IMR-90 (cell line): ENCODE results near the gene USP35. TPM values are rescaled to one million over a fixed set of nuclear protein-coding genes. Genes with fewer than 3 reads are reported as not detected.

Experiments
- ATAC-seq: fragments of 200-7000 bp; cut with Tn5 transposase; 2 replicates; pipeline ENCODE4 v1.9.1; 2020; ENCODE audit warnings: low read depth, mild to moderate bottlenecking, moderate library complexity
- BruUV-seq: library from RNA; stranded (reverse); fragments of 400-500 nt; replicated peaks from 2 replicates; lab custom pipeline; 2021; lab: Mats Ljungman, UMichigan
- CTCF ChIA-PET: fragments of 300-600 bp; formaldehyde crosslinking; extraction: SDS; loops from one replicate; lab custom pipeline; 2021; ENCODE audit warnings: antibody characterized with exemption; lab: Yijun Ruan, JAX
- POLR2A ChIA-PET: fragments of 300-600 bp; sonication (Branson Sonifier 250); formaldehyde crosslinking; loops from one replicate; lab custom pipeline; 2022; ENCODE audit warnings: antibody characterized with exemption; ENCODE audit not compliant: unreplicated experiment; lab: Charles Lee
- DNase-seq: peaks from one replicate; pipeline ENCODE4 v3.0.0; 2013
- H2AFZ ChIP-seq: replicated peaks from 2 replicates; pipeline ENCODE3; 2013; ENCODE audit warnings: low read length, mild to moderate bottlenecking; ENCODE audit not compliant: poor library complexity
- H2AK5ac ChIP-seq: 2 replicates; pipeline ENCODE4 v1.6.1; 2013; ENCODE audit warnings: low read depth, low read length, inconsistent platforms
- H2AK9ac ChIP-seq: replicated peaks from 2 replicates; pipeline ENCODE3; 2013; ENCODE audit warnings: mild to moderate bottlenecking, low read depth, low read length, moderate library complexity; ENCODE audit not compliant: poor library complexity
- H2BK120ac ChIP-seq: 2 replicates; pipeline ENCODE4 v1.6.1; 2013; ENCODE audit warnings: low read depth, low read length, inconsistent platforms
- H2BK15ac ChIP-seq: 3 replicates; pipeline ENCODE4 v1.6.1; 2013; ENCODE audit warnings: low read depth, low read length, inconsistent platforms
- H2BK20ac ChIP-seq: 2 replicates; pipeline ENCODE4 v1.6.1; 2013; ENCODE audit warnings: low read depth, mild to moderate bottlenecking, inconsistent platforms, low read length, moderate library complexity
- H2BK5ac ChIP-seq: 2 replicates; pipeline ENCODE4 v1.6.1; 2013; ENCODE audit warnings: mild to moderate bottlenecking, low read depth, low read length, inconsistent platforms; ENCODE audit not compliant: poor library complexity, severe bottlenecking
- H3K14ac ChIP-seq: replicated peaks from 2 replicates; pipeline ENCODE4 v1.6.1; 2013; ENCODE audit warnings: low read depth, low read length, inconsistent platforms
- H3K18ac ChIP-seq: 2 replicates; pipeline ENCODE4 v1.6.1; 2013; ENCODE audit warnings: low read depth, low read length, control low read depth
- H3K23ac ChIP-seq: 2 replicates; pipeline ENCODE4 v1.6.1; 2013; ENCODE audit warnings: low read depth, low read length, inconsistent platforms
- H3K27ac ChIP-seq: 2 replicates; pipeline ENCODE4 v1.5.1; 2013; ENCODE audit warnings: mild to moderate bottlenecking, control low read depth, low read length; ENCODE audit not compliant: insufficient read depth
- H3K27me3 ChIP-seq: 2 replicates; pipeline ENCODE4 v1.6.1; 2013; ENCODE audit warnings: low read length; ENCODE audit not compliant: control insufficient read depth, insufficient read depth
- H3K36me3 ChIP-seq: 2 replicates; pipeline ENCODE4 v1.6.1; 2013; ENCODE audit warnings: low read length, mixed read lengths; ENCODE audit not compliant: control insufficient read depth, insufficient read depth
- H3K4ac ChIP-seq: 2 replicates; pipeline ENCODE4 v1.6.1; 2013; ENCODE audit warnings: low read depth, low read length, inconsistent platforms
- H3K4me1 ChIP-seq: 2 replicates; pipeline ENCODE4 v1.6.1; 2013; ENCODE audit warnings: low read length, mixed read lengths; ENCODE audit not compliant: control insufficient read depth, insufficient read depth
- H3K4me2 ChIP-seq: 2 replicates; pipeline ENCODE4 v1.6.1; 2013; ENCODE audit warnings: low read depth, mild to moderate bottlenecking, control low read depth, low read length, moderate library complexity
- H3K4me3 ChIP-seq: 2 replicates; pipeline ENCODE4 v1.5.1; 2013; ENCODE audit warnings: low read depth, mild to moderate bottlenecking, control low read depth, low read length, moderate library complexity; ENCODE audit not compliant: insufficient read depth
- H3K56ac ChIP-seq: 2 replicates; pipeline ENCODE4 v1.6.1; 2013; ENCODE audit warnings: low read length, inconsistent platforms; ENCODE audit not compliant: insufficient read depth; ENCODE audit errors: extremely low read depth
- H3K79me1 ChIP-seq, 2 experiments: 2 replicates each; pipeline ENCODE4 v1.6.1; 2013; ENCODE audit warnings: low read length in 2 of 2, inconsistent platforms in 1 of 2, low read depth in 1 of 2
- H3K9ac ChIP-seq: 2 replicates; pipeline ENCODE4 v1.6.1; 2013; ENCODE audit warnings: low read depth, low read length, control low read depth
- H3K9me1 ChIP-seq: 2 replicates; pipeline ENCODE4 v1.6.1; 2013; ENCODE audit warnings: low read length, inconsistent platforms; ENCODE audit not compliant: insufficient read depth
- H3K9me3 ChIP-seq: 2 replicates; pipeline ENCODE4 v1.6.1; 2013; ENCODE audit warnings: low read length; ENCODE audit not compliant: control insufficient read depth, insufficient read depth
- H4K20me1 ChIP-seq: 2 replicates; pipeline ENCODE4 v1.6.1; 2013; ENCODE audit warnings: low read length, inconsistent platforms; ENCODE audit not compliant: insufficient read depth
- H4K5ac ChIP-seq: 2 replicates; pipeline ENCODE4 v1.6.1; 2013; ENCODE audit warnings: mild to moderate bottlenecking, low read depth, low read length, control low read depth
- H4K8ac ChIP-seq, 2 experiments: 2 replicates each; pipeline ENCODE4 v1.6.1; 2013; ENCODE audit warnings: low read depth in 2 of 2, low read length in 2 of 2, control low read depth in 1 of 2, inconsistent platforms in 1 of 2
- H4K91ac ChIP-seq: 2 replicates; pipeline ENCODE4 v1.6.1; 2013; ENCODE audit warnings: low read depth, low read length, inconsistent platforms; ENCODE audit not compliant: insufficient read depth
- BHLHE40 ChIP-seq: fragments of 150-350 bp; IDR thresholded peaks from 2 replicates; pipeline ENCODE4 v1.6.1; 2016; ENCODE audit warnings: mild to moderate bottlenecking, low read depth, low read length
- CEBPB ChIP-seq: IDR thresholded peaks from 2 replicates; pipeline ENCODE4 v1.6.1; 2012; ENCODE audit warnings: low read depth, low read length, improper control_type of control experiment
- CHD1 ChIP-seq: IDR thresholded peaks from 2 replicates; pipeline ENCODE4 v1.6.1; 2012; ENCODE audit warnings: low read depth, low read length, improper control_type of control experiment
- CTCF ChIP-seq: conservative IDR thresholded peaks from 2 replicates; pipeline ENCODE4 v1.5.1; 2012; ENCODE audit warnings: mild to moderate bottlenecking, low read depth, low read length, improper control_type of control experiment
- ELK1 ChIP-seq: fragments of 150-350 bp; IDR thresholded peaks from 2 replicates; pipeline ENCODE4 v1.6.1; 2016; ENCODE audit warnings: low read depth, mild to moderate bottlenecking, low read length, moderate library complexity, borderline replicate concordance
- FOS ChIP-seq: fragments of 150-350 bp; IDR thresholded peaks from 2 replicates; pipeline ENCODE4 v1.6.1; 2016; ENCODE audit warnings: low read depth, low read length
- MAFK ChIP-seq: IDR thresholded peaks from 2 replicates; pipeline ENCODE4 v1.6.1; 2012; ENCODE audit warnings: low read depth, low read length, improper control_type of control experiment
- MAZ ChIP-seq: IDR thresholded peaks from 2 replicates; pipeline ENCODE4 v1.6.1; 2012; ENCODE audit warnings: low read depth, mild to moderate bottlenecking, low read length, improper control_type of control experiment, moderate library complexity, borderline replicate concordance
- MXI1 ChIP-seq: IDR thresholded peaks from 2 replicates; pipeline ENCODE4 v1.6.1; 2012; ENCODE audit warnings: low read depth, mild to moderate bottlenecking, low read length, moderate library complexity, borderline replicate concordance
- NFE2L2 ChIP-seq: fragments of 150-350 bp; IDR thresholded peaks from 2 replicates; pipeline ENCODE4 v1.6.1; 2016; ENCODE audit warnings: low read depth, mild to moderate bottlenecking, low read length
- POLR2A ChIP-seq: IDR thresholded peaks from 2 replicates; pipeline ENCODE4 v1.6.1; 2012; ENCODE audit warnings: mild to moderate bottlenecking, low read depth, low read length
- RAD21 ChIP-seq: IDR thresholded peaks from 2 replicates; pipeline ENCODE4 v1.6.1; 2012; ENCODE audit warnings: low read length, improper control_type of control experiment
- RCOR1 ChIP-seq: IDR thresholded peaks from 2 replicates; pipeline ENCODE4 v1.6.1; 2012; ENCODE audit warnings: mild to moderate bottlenecking, low read length, improper control_type of control experiment; ENCODE audit not compliant: insufficient replicate concordance
- RFX5 ChIP-seq: IDR thresholded peaks from 2 replicates; pipeline ENCODE4 v1.8.0; 2012; ENCODE audit warnings: low read depth, mild to moderate bottlenecking, low read length, moderate library complexity
- SMC3 ChIP-seq: fragments of 150-350 bp; IDR thresholded peaks from 2 replicates; pipeline ENCODE4 v1.6.1; 2016; ENCODE audit warnings: low read depth, mild to moderate bottlenecking, antibody characterized with exemption, low read length, moderate library complexity
- USF2 ChIP-seq: fragments of 150-350 bp; IDR thresholded peaks from 2 replicates; pipeline ENCODE4 v1.6.1; 2017; ENCODE audit warnings: mild to moderate bottlenecking, antibody characterized with exemption, low read length, low read depth
- WGBS, 2 experiments: methylation state at CpG; one replicate each; pipeline versions ENCODE4 v1.1.5 to v1.1.7; 2013; ENCODE audit warnings: missing lambda C conversion rate in 2 of 2; ENCODE audit not compliant: insufficient read length in 1 of 2; ENCODE audit errors: extremely low coverage in 2 of 2; 5-methylcytosine and 5-hydroxymethylcytosine counted together
- dilution Hi-C: fragments of 300-500 bp; cut with HindIII; formaldehyde crosslinking; loops from one replicate; pipeline ENCODE4 v1.14.3; 2018; ENCODE audit warnings: low sequenced_read_pairs; ENCODE audit not compliant: unreplicated experiment
- in situ Hi-C: fragments of 300-500 bp; cut with MboI; formaldehyde crosslinking; loops from 3 replicates; pipeline ENCODE4 v1.14.3; 2019; ENCODE audit warnings: low sequenced_read_pairs, inconsistent platforms, mixed read lengths
- intact Hi-C: fragments of 100-400 bp; cut with micrococcal nuclease; formaldehyde crosslinking; loops from 2 replicates; pipeline ENCODE4 v1.10.0; 2022
- polyA plus RNA-seq, 3 experiments: library from polyadenylated mRNA; depleted of rRNA; stranded (reverse); fragments of >200 nt; gene quantifications; 2 replicates each; pipeline ENCODE4 v1.2.3, GENCODE V29; 2012; ENCODE audit warnings: low replicate concordance in 1 of 3
- total RNA-seq: library from RNA; depleted of rRNA; stranded (reverse); fragments of >200 nt; gene quantifications from 2 replicates; pipeline ENCODE4 v1.2.3, GENCODE V29; 2012

USP35 gene
- total and polyA plus RNA-seq, 2 of the 4 experiments (the other 2 are of a cell fraction) = 2.7 to 11.3 TPM

GRCh38 chr11:78205256-78205655 is 16.5 kb downstream of the USP35 start:
- Histone ChIP-seq H2AK9ac (no peak overlapping the region), H2AK5ac (no peak overlapping the region), H3K4me2 (no peak overlapping the region), H3K23ac (no peak overlapping the region), H2BK120ac (no peak overlapping the region), H2BK20ac (no peak overlapping the region), H3K27me3 (no peaks in the 10 kb centered on the region), H3K9ac (no peak overlapping the region), H3K4ac (no peak overlapping the region), H3K27ac (no peak overlapping the region), H3K14ac (no peak overlapping the region), H4K5ac (no peak overlapping the region), H4K91ac (no peak overlapping the region), H3K4me3 (no peak overlapping the region), H2BK5ac (no peak overlapping the region), H3K4me1 (peaks cover 11% of the 10 kb centered on the region; the same call in 1 of the 2 replicates), H3K36me3 (peaks cover 56% of the 10 kb centered on the region), H4K20me1 (peaks cover 6% of the 10 kb centered on the region), H2BK15ac (no peak overlapping the region), H3K56ac (no peak overlapping the region), H4K8ac (no peak overlapping the region), H2AFZ (no peak overlapping the region), H3K9me3 (no peaks in the 10 kb centered on the region), H3K18ac (no peak overlapping the region), H3K79me1 (peaks cover 6 to 29% of the 10 kb centered on the region in 2 experiments), H3K9me1 (peaks cover 12% of the 10 kb centered on the region)
- dilution Hi-C loops = no loop called here
- no peak for TF ChIP-seq RCOR1
- no peak for TF ChIP-seq RFX5
- no peak for TF ChIP-seq BHLHE40
- no peak for TF ChIP-seq CHD1
- no peak for TF ChIP-seq CTCF
- TF ChIP-seq FOS = no peak
- no peak for TF ChIP-seq CEBPB
- TF ChIP-seq POLR2A = no peak
- no peak for TF ChIP-seq MAZ
- no peak for TF ChIP-seq MXI1
- no peak for TF ChIP-seq SMC3
- no peak for TF ChIP-seq ELK1
- no peak for TF ChIP-seq MAFK
- TF ChIP-seq USF2 = no peak
- no peak for TF ChIP-seq NFE2L2
- no peak for TF ChIP-seq RAD21
- BruUV-seq = no TSS peak
- no peak for ATAC-seq
- in situ Hi-C loops = no loop called here
- no peak for DNase-seq
- POLR2A ChIA-PET = no interaction called here
- 100% methylated on average over 3 of the region's 4 CpGs; no CpG with 5 or more reads in 1 of the 2 experiments for WGBS, 2 experiments
- CTCF ChIA-PET = no interaction called here
- intact Hi-C loops = no loop called here
